Ishikawa (cell line): Measurements from ENCODE around the gene FGD5.

Experiments
- CEBPB ChIP-seq: IDR thresholded peaks from 2 replicates; pipeline ENCODE4 v1.6.1; 2012
- CREB1 ChIP-seq: IDR thresholded peaks from 2 replicates; pipeline ENCODE4 v1.6.1; 2012; ENCODE audit warnings: low read depth
- EGR1 ChIP-seq: IDR thresholded peaks from 2 replicates; pipeline ENCODE4 v1.6.1; 2012
- EP300 ChIP-seq: IDR thresholded peaks from 2 replicates; pipeline ENCODE4 v1.6.1; 2012; ENCODE audit warnings: borderline replicate concordance
- FOXM1 ChIP-seq: IDR thresholded peaks from 2 replicates; pipeline ENCODE4 v1.6.1; 2012; ENCODE audit warnings: low read depth, borderline replicate concordance
- NFIC ChIP-seq: IDR thresholded peaks from 2 replicates; pipeline ENCODE4 v1.6.1; 2012
- RAD21 ChIP-seq: IDR thresholded peaks from 2 replicates; pipeline ENCODE4 v1.6.1; 2012; ENCODE audit warnings: low read depth
- TAF1 ChIP-seq: IDR thresholded peaks from 2 replicates; pipeline ENCODE4 v1.6.1; 2012; ENCODE audit warnings: low read depth, mild to moderate bottlenecking
- TCF12 ChIP-seq: IDR thresholded peaks from 2 replicates; pipeline ENCODE4 v1.6.1; 2012; ENCODE audit warnings: low read depth
- TEAD4 ChIP-seq: IDR thresholded peaks from 2 replicates; pipeline ENCODE4 v1.6.1; 2012
- YY1 ChIP-seq: IDR thresholded peaks from 2 replicates; pipeline ENCODE4 v1.6.1; 2012; ENCODE audit warnings: low read depth
- ZBTB7A ChIP-seq: IDR thresholded peaks from 2 replicates; pipeline ENCODE4 v1.6.1; 2012; ENCODE audit warnings: low read depth
- TF ChIP-seq, protein P1 (sequence below): IDR thresholded peaks from 2 replicates; pipeline ENCODE4 v1.6.1; 2012
- TF ChIP-seq, protein P2 (sequence below): IDR thresholded peaks from 2 replicates; pipeline ENCODE4 v1.6.1; 2012; ENCODE audit warnings: low read depth, mild to moderate bottlenecking
- TF ChIP-seq, protein P3 (sequence below): IDR thresholded peaks from 2 replicates; pipeline ENCODE4 v1.6.1; 2012

FGD5 gene

DNA sequence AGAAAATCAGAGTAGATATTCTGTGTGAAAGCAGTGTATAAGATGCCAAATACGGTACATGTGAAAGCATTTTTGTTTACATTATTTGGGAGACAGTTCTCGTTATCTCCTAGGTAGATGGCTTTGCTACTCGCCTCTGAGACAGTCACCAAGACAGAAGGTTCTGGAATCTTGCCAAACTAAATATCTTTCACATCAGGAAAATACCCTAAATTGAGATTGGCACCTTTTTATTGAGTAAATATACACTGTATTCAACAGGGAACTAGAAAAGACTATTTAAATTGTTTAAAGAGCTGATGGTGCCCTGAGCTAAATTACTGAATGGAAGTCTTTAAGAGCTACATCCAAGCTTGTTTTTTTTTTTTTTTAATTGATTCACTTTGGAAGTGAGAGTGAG, 3.4 kb downstream of the FGD5 start:
- no peak for TF ChIP-seq YY1
- TF ChIP-seq, protein P1, sequence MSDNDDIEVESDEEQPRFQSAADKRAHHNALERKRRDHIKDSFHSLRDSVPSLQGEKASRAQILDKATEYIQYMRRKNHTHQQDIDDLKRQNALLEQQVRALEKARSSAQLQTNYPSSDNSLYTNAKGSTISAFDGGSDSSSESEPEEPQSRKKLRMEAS = no peak
- no peak for TF ChIP-seq CEBPB
- TF ChIP-seq EGR1 = no peak
- TF ChIP-seq ZBTB7A = no peak
- TF ChIP-seq, protein P2, sequence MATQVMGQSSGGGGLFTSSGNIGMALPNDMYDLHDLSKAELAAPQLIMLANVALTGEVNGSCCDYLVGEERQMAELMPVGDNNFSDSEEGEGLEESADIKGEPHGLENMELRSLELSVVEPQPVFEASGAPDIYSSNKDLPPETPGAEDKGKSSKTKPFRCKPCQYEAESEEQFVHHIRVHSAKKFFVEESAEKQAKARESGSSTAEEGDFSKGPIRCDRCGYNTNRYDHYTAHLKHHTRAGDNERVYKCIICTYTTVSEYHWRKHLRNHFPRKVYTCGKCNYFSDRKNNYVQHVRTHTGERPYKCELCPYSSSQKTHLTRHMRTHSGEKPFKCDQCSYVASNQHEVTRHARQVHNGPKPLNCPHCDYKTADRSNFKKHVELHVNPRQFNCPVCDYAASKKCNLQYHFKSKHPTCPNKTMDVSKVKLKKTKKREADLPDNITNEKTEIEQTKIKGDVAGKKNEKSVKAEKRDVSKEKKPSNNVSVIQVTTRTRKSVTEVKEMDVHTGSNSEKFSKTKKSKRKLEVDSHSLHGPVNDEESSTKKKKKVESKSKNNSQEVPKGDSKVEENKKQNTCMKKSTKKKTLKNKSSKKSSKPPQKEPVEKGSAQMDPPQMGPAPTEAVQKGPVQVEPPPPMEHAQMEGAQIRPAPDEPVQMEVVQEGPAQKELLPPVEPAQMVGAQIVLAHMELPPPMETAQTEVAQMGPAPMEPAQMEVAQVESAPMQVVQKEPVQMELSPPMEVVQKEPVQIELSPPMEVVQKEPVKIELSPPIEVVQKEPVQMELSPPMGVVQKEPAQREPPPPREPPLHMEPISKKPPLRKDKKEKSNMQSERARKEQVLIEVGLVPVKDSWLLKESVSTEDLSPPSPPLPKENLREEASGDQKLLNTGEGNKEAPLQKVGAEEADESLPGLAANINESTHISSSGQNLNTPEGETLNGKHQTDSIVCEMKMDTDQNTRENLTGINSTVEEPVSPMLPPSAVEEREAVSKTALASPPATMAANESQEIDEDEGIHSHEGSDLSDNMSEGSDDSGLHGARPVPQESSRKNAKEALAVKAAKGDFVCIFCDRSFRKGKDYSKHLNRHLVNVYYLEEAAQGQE = no peak
- TF ChIP-seq RAD21 = no peak
- no peak for TF ChIP-seq FOXM1
- TF ChIP-seq NFIC = no peak
- TF ChIP-seq, protein P3, sequence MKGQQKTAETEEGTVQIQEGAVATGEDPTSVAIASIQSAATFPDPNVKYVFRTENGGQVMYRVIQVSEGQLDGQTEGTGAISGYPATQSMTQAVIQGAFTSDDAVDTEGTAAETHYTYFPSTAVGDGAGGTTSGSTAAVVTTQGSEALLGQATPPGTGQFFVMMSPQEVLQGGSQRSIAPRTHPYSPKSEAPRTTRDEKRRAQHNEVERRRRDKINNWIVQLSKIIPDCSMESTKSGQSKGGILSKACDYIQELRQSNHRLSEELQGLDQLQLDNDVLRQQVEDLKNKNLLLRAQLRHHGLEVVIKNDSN = no peak
- TF ChIP-seq EP300 = no peak

DNA sequence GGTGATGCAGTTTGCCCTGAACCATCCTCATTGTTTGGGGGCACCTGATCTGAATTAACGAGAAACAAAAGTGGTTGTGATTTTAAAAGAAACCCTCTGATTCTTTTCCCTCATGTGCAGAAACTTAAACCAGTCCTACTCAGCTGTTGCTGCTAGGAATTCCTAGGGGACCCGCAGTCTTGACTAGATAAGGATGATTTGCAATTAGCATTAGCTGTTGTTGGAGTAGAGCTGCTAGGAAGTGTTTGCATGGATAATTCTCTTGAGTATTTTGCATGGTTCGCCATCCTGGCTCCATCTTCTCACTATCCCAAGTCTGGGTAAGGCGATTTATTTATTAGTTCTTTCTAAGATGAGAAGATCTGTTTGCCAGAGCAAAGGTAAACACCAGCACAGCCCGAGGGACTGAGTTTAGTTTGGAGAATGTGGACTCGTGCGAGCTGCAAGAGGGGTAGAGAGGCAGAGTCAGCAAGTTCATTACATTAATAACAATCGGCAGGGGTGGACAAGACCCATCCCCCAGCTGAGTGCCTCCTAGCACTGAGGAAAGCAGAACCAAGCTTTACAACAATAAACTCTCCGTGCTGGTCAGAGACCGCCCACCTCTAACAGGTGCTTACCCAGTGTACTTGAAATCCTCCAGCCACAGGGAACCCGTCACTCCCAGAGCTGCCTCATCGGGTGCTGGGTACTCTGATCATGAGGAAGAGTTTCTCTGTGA, 4.1 kb downstream of the FGD5 start:
- no peak for TF ChIP-seq TCF12
- TF ChIP-seq FOXM1 = no peak

DNA sequence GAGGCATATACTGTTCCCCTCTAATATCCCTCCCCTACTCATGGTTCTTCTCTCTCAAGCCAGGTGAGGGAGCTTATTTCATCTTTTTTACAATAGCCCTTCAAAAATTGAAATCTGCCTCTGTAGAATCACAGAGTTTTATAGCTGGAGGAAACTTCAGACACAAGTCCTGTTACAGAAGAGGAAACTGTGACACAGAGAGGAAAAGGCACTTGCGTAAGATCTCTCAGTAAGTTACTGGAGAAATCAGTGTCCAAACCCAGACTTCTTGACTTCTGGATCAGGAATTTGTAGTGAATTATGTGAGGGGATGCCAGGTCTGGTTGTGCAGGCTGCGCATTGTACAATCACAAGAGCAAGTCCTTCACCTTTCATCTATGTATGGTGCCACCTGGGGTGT, 4.6 kb downstream of the FGD5 start:
- no peak for TF ChIP-seq NFIC
- TF ChIP-seq, protein P3 = no peak
- TF ChIP-seq, protein P1 = no peak
- TF ChIP-seq EGR1 = no peak
- no peak for TF ChIP-seq YY1
- TF ChIP-seq TEAD4 = no peak
- TF ChIP-seq, protein P2 = no peak
- no peak for TF ChIP-seq RAD21
- TF ChIP-seq ZBTB7A = no peak
- no peak for TF ChIP-seq CREB1
- no peak for TF ChIP-seq TAF1
- no peak for TF ChIP-seq EP300
- no peak for TF ChIP-seq CEBPB

DNA sequence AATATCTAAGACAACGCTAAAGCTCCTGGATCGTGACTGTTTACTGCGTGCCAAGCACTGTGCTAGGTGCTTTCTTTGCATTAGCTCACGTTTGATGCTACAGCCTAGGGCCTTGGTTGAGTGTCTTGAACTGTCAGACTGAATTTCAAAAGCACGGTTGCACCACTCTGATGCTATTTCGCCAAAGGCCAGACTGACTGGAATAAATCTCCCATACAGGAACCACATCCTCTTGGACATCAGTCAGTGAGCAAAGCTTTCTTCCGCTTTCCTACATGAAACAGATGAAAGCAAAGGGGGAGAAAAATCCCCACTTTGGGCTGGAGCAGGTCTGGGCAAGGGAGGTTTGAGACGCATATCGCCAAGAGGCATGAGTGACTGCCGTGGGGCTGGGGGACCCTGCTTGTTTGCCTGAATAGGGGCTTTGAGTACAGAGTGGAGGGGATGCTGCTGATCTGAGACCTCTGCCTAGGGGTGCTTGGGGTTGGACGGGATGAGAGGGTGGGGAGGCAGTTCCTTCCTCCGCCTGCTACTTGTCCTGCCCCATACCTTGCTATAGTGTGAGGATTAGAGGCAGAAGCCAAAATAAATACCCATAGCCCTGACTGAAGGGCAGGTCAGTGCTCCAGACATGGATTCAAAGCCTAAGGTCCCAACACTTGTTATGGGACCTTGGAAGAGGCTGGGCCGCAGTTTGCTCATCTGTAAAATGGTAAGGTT, 5.3 kb downstream of the FGD5 start:
- TF ChIP-seq YY1 (no peak), FOXM1 (no peak), EP300 (no peak), ZBTB7A (no peak), EGR1 (no peak)

DNA sequence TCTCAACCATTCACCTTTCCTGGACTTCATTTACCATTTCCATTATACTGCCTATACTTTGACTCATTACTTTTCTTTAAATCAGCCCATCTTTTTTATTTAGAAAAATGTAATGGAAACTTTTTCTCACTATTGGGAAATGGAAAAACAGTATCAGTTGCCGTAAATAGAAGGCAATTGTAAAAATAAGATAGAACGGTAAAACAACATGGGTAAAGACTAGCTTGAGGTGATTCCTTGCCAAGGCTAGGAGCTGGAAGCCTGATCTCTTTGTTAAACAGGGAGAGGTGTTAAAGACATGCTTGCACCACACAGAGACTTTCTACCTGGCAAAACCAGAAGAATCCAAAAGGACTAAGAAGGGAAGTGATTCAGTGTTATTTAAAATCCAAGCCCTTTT, 5.9 kb downstream of the FGD5 start:
- no peak for TF ChIP-seq CREB1

DNA sequence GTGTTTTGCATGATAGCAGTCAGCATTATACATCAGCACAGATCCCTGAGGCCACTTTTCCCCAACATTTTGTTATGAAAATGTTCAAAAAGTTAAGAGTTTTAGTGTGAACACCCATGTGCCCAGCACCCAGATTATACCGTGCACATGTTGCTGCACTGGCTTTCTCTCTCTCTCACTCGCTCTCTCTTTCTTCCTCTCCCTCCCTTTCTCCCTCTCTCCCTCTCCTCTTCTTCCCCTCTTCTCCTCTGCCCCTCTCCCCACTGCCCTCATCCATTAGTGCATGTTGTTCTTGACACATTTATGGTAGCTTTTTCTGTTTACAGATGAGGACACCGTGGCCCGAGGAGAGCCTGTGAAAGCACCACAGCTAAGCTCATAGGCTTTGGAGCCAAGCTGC, 7.3 kb downstream of the FGD5 start:
- no peak for TF ChIP-seq EP300
- no peak for TF ChIP-seq TEAD4
- TF ChIP-seq EGR1 = no peak
- TF ChIP-seq RAD21 = no peak
- TF ChIP-seq FOXM1 = no peak
- TF ChIP-seq, protein P2 = no peak
- TF ChIP-seq TCF12 = no peak
- no peak for TF ChIP-seq YY1
- TF ChIP-seq, protein P3 = no peak
